Measurements from ENCODE around the gene IL19.

GRCh38 chr1:206847337-206847834 is 76.8 kb downstream of the IL19 start:
- TF ChIP-seq, protein P1, sequence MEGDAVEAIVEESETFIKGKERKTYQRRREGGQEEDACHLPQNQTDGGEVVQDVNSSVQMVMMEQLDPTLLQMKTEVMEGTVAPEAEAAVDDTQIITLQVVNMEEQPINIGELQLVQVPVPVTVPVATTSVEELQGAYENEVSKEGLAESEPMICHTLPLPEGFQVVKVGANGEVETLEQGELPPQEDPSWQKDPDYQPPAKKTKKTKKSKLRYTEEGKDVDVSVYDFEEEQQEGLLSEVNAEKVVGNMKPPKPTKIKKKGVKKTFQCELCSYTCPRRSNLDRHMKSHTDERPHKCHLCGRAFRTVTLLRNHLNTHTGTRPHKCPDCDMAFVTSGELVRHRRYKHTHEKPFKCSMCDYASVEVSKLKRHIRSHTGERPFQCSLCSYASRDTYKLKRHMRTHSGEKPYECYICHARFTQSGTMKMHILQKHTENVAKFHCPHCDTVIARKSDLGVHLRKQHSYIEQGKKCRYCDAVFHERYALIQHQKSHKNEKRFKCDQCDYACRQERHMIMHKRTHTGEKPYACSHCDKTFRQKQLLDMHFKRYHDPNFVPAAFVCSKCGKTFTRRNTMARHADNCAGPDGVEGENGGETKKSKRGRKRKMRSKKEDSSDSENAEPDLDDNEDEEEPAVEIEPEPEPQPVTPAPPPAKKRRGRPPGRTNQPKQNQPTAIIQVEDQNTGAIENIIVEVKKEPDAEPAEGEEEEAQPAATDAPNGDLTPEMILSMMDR (IDR thresholded peaks at IDR 0.05; ENCODE audit: extremely low read depth in 1 of 2, insufficient read depth in 1 of 2, low read depth in 1 of 2, low read length in 2 of 2): no peak
- TF ChIP-seq POLR2A (IDR thresholded peaks at IDR 0.05; ENCODE audit: low read depth, low read length): no peak

All from endothelial cell of umbilical vein (primary cell).